ENCODE data around the gene SOD2.
"Not testable (repeated sequence)": the region's sequence is repeated elsewhere in the genome, so short reads cannot be mapped to it uniquely, and the experiment has no call there.

Gene SOD2

DNA sequence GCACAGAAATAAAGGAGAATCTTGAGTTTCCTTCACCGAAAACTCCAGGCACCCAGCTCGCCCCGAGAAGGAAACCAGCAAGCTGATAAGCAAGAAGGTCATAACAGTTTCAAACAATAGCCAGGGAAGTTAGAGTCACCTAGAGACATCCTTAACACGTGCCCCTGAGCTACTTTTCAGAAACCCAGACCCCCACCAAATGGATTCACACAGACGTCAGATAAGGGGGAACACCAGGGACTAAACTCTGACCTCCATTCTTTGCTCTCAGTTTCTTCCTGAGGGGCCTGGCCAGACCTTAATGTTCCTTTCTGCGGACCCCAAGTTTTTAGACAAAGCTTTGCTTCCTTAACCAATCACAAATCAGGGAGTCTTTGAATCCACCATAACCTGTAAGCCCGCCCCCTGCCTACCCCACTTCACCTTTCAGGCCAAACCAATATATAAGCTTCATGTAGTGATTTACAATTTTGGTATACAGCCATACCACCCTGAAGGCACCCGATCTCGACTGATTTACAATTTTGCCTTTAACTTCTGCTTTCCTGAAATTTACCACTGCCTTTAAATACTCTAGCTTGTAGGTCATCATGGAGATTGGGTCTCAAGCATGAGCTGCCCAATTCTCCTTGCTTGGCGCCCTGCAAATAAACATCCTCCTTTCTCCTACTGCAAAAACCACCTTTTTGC, 11.7 kb downstream of the SOD2 start:
- no peak for FAIRE-seq

DNA sequence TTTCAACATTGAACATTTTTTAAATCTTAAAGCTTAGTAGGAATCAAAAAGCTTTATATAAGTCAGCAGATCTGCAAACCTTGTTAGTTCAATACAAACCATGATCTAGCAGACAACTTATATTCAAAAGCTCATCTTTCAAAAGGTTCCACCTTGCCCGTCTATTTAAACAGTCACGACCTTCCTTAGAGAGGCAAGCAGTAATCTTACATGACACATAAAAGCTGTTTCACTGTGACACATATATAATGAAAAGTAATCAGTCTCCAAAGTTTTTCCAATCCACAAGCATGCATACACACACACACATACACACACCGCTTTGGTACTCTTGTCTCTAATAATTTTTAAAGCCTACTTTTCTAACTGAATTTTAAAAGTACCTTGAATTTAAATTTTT, 12.9 kb downstream of the SOD2 start:
- no peak for FAIRE-seq

DNA sequence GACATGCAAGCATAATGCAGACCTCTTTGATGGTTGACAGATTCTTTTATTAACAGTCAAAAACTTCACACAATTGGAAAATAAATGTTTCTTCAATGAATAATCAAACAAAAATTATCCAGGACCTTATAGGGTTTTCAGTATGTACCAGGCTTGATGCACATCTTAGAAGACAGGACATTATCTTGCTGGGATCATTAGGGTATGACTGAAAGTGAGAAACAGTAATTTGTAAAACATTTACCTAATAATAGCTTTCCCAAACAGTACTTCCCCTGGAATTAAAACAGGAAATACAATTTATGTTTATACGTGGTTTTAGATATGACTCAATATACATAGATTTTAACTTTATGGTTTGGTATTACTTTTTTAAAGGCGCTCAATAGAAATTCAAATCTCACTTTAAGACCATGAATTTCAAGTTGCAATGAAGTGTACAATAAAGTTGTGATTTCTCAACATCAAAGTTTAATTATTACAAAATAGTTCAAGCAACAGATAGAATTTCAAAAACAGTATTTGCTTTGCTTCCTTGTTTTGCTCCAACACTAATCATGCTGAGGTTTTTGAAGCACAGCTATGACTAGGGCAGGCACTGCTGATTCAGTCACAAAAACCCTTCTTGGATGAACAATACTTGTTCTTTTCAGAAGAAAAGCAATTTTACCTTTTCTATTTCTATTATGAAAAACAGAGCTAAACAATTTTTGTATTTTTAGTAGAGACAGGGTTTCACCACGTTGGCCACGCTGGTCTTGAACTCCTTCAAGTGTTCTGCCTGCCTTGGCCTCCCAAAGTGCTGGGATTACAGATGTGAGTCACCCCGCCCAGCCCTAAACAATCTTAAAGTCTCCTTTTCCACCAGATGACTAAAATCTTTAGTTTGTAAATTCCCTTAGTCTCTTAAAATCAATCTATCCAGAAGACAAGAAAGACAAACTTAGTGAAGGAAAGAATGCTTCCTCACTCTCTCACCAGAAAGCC, 13.7 kb downstream of the SOD2 start:
- FAIRE-seq, result peak; percentile 55

DNA sequence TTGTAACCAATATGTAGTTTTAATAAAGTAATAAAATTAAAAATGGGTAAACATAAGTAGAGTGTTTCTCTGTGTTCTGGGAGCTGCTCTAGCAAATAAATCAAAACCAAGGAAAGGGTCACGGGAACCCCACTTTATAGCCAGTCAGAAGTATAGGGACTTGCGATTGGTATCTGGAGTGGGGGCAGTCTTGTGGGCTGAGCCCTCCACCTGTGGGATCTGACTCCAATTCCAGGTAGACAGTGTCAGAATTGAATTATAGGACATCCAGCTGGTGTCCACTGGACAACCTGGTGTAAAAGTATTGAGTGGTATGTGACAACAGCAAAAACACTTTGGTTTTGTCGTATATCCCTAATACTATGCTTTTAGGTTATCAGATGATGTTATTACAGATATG, 14.5 kb downstream of the SOD2 start:
- no peak for FAIRE-seq

DNA sequence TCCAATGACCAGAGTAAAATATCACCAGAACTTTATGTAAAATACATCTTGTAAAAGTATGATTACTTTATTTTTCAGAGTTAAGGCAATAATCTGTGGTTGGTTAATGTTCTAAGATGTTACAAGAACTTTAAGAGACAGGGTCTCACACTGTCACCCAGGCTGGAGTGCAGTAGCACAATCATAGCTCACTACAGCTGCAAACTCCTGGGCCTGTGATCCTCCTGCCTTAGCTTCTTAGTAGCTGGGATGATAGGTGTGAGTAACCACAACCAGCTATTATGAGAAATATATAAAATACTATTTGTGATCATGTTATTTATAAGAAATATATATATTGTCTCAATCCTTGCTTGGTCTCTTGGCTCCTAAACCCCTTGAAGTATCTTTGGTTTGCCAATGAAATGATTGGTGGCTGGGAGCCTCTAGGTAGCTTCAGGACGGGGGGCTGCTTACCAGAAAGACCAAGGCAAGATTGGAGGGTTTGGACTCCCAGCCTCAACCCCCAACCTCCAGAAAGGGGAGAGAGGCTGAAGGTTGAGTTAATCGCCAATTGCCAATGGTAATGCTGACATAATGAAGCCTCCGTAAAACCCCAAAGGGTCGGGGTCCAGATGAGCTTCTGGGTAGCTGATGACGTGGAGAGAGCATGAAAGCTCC, 15.4 kb downstream of the SOD2 start:
- no peak for FAIRE-seq

DNA sequence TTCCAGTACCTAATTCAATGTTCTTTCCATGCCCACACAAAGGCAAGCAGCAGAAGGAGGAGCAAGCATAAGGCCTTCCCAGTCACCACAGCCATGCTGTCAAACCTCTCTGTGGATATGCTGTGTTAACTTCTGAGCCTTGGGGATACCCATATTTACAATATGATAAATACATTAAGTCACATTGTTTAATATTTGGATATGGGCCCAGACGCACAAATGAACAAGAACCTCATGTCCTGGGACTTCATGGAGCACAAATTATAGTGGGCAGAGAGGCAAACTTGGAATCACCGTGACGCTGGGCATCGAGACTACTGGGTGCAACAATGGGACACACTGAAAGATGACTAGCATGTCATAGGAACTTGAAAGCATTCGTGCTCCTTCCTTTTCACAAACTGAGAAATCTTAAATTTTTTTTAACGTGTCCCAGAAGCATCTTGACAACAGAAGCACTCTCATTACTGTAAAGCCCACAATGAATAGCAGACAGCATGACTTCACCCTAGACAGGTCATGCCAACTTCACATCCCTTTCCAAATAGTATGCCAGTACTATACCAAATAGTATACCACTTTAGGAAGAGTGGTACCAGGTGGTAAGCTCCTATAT, 16.0 kb downstream of the SOD2 start:
- no peak for FAIRE-seq

DNA sequence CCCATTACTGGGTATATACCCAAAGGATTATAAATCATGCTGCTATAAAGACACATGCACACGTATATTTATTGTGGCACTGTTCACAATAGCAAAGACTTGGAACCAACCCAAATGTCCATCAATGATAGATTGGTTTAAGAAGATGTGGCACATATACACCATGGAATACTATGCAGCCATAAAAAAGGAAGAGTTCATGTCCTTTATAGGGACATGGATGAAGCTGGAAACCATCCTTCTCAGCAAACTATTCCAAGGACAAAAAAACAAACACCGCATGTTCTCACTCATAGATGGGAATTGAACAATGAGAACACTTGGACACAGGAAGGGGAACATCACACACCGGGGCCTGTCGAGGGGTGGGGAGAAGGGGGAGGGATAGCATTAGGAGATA, 16.8 kb downstream of the SOD2 start:
- FAIRE-seq, result not testable (repeated sequence)

DNA sequence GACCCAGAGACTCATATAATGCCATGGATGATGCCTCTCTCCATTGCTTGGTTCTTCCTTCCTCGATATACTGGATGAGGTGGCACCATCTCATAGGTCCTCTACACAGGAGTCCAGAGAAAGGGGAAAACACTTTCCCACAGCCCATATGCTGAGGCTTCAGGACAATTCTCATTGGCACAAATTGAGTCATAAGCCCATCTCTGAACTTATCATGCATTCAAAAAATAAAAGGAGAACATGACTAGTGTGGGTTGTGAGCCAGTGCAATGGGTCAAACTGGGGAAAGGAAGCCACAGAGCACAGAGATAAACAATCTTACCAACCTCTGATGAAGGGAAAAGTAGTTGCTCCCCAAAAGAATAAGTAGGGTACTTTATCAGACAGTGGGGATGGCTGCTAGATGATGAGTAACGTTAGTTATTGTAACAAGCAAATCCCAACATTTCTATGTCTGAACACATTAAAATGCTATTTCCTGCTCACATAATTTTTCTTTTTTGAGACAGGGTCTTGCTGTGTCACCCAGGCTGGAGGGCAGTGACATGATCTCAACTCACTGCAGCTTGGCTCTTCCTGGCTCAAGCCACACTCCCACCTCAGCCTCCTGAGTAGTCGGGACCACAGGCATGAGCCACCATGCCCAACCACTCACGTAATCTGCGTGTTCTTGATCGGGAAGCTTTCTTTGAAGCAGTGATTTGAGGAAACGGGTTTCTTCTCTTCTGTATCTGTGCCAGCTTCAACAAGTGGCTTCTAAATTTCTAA, 27.0 kb downstream of the SOD2 start:
- FAIRE-seq, result no peak

DNA sequence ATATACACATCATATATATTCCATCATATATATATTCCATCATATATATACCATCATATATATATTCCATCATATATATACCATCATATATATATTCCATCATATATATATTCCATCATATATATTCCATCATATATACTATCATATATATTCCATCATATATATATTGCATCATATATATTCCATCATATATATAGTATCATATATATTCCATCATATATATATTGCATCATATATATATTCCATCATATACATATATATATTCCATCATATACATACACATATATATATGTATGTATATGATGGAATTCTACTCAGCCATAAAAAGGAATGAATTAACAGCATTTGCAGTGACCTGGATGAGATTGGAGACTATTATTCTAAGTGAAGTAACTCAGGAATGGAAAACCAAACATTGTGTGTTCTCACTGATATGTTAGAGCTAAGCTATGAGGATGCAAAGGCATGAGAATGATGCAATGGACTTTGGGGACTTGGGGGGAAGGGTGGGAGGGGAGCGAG, 29.6 kb downstream of the SOD2 start:
- FAIRE-seq, result peak; percentile 91

DNA sequence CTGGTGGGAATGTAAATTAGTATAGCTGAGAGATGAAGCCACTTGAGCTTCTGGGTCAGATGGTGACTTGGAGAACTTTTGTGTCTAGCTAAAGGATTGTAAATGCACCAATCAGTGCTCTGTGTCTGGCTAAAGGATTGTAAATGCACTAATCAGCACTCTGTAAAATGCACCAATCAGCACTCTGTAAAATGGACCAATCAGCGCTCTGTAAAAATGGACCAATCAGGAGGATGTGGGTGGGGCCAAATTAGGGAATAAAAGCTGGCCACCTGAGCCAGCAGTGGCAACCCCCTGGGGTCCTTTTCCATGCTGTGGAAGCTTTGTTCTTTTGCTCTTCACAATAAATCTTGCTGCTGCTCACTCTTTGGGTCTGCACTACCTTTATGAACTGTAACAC, 31.1 kb downstream of the SOD2 start:
- FAIRE-seq, result not testable (repeated sequence)

DNA sequence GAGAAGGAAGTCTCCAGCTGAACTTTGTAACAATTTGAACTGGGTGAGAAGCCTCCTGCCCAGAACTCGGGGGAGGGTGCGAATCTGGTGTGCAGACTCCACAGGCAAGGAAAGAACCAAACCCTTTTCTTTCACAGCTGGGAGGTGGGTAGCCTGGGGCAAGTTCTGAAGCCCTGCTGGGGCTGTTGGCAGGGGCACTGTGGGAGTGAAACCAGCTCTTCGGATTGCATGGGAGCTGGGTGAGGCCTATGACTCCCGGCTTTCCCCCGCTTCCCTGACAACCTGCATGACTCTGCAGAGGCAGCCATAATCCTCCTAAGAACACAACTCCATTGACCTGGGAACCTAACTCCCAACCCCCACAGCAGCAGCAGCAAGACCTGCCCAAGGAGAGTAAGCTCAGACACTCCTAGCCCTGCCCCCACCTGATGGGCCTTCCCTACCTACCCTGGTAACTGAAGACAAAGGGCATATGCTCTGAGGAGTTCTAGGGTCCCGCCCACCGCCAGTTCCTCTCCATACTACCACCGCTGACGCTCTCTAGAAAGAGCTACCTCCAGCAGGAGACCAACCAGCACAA, 37.5 kb downstream of the SOD2 start:
- FAIRE-seq, result no peak

DNA sequence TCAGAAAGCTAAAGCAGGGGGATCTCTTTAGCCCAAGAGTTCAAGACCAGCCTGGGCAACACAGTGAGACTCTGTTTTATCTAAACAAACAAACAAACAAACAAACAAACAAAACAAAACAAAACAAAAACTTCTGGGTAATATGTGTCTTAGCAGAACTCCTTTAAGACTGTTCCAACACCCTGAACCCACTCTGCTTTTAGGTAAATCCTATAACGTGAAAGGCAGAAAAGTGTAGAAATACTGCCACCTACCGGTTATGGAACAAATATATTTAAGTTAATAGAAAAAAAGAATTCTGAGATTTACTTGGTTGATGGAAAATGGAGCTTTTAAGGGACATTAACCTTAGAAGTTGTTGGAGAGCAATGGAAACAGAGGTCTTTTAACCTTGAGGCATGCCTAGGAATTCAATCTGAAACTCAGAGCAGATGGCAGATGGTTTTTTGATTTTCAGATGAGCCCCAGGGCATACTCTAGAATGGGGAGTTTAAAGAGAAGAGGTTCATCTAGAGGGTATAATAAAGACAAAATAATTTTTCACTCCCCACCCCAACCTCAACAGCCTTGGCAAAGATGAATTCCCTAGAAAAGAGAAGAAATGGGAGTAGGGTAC, 38.5 kb downstream of the SOD2 start:
- peak; percentile 97 for FAIRE-seq

DNA sequence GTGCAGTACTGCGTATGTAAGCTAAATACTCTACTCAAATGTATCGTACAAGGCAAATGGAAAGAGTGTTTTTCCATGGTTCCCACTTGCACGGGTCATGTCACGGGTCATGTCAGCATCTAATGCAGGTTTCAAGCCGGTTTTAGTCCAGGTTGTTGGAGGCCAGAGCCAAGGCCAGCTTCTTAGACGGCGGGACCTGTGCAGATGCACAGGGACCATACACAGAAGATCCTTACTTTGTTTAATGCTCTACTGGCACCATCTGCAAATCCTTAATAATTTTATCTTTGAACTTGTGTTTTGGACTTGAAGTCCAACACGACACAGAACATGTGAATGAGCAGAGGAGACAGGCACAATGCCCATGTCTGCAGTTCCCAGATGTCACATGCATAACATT, 42.7 kb downstream of the SOD2 start:
- FAIRE-seq, result no peak

DNA sequence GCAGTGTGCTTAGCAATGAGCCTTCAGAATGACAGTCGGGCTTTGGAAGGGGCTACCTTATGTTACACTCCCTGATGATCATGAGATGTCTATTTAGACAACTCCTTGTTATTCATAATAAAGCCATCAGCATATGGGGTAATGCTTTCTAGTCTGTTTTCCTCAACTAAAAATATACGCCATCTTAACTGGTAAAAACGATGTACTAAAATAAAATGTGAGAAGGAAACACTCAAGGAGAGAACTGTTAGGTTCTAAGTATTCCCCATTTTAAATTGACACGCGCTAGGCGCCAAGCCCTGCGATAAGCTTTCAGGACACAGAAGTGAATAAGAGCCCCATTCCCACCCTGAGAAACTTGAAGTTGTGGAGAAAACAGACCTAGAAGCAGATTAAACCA, 43.6 kb downstream of the SOD2 start:
- no peak for FAIRE-seq

DNA sequence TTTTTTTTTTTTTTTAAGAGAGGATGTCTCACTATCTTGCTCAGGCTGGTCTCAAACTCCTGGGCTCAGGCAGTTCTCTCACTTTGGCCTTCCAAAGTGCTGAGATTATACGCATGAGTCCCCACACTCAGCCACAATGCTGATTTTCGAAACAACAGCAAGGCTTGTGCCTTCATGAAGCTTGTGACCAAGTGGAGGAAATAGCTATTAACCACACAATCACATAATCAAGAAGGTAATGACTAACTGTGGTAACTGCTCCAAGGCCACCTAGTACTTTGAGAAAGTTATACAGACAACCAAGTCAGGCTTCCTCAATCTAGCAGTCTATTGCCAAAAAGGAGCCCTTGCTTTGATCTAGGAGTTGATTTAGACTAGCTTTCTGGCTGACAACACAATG, 46.3 kb downstream of the SOD2 start:
- no peak for FAIRE-seq

DNA sequence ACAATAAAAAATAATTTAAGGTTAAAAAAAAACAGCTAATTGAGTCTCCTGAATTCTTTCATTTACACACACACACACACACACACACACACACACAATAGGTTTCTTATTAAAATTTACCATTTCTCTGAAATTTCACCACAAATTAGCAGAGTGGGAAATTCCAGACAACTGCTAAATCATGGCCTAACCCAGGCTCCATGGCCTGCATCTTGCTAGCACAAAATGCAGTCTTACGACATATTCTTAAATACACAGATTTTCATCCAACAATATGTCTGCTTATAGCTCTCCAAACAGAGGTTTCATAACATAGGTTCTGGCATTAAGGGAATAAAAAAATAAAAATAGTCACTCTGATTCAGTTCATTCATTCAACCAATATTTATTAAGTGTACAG, 46.9 kb downstream of the SOD2 start:
- FAIRE-seq, result no peak

DNA sequence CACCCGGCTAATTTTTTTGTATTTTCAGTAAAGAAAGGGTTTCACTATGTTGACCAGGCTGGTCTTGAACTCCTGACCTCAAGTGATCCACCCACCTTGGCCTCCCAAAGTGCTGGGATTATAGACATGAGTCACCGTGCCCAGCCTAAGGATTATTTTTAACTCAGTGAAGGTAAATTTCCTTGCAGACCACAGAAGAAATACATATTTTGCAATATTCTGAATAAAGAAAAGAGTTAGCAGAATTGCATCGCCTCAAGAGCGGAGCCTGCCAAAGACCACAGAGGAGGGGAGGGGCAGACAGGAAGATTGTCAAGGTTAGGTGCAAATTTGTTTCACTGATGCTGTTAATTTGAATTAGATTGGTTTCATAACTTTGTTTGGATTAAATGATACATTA, 47.4 kb downstream of the SOD2 start:
- no peak for FAIRE-seq
